Testis (tissue), 2 donors: Measurements from ENCODE around the gene IQSEC1.

Experiments
- POLR2A ChIP-seq: fragments of 450-650 bp; IDR thresholded peaks from one replicate; pipeline ENCODE4 v1.6.1; 2017; ENCODE audit warnings: antibody characterized with exemption, mild to moderate bottlenecking, moderate library complexity
- TF ChIP-seq, protein P1 (sequence below), 3 experiments: fragments of 450-650 bp in 2 of 3; fragments of 200-600 bp in 1 of 3; sonication (generic) in 1 of 3; IDR thresholded peaks; one replicate each; pipeline ENCODE4 v1.5.1; 2016 to 2019; ENCODE audit warnings: antibody characterized with exemption in 3 of 3, mild to moderate bottlenecking in 2 of 3, moderate library complexity in 1 of 3

GRCh38 chr3:12891985-12892839, 181.0 kb downstream of the IQSEC1 start:
- TF ChIP-seq POLR2A = no peak
- TF ChIP-seq, protein P1, sequence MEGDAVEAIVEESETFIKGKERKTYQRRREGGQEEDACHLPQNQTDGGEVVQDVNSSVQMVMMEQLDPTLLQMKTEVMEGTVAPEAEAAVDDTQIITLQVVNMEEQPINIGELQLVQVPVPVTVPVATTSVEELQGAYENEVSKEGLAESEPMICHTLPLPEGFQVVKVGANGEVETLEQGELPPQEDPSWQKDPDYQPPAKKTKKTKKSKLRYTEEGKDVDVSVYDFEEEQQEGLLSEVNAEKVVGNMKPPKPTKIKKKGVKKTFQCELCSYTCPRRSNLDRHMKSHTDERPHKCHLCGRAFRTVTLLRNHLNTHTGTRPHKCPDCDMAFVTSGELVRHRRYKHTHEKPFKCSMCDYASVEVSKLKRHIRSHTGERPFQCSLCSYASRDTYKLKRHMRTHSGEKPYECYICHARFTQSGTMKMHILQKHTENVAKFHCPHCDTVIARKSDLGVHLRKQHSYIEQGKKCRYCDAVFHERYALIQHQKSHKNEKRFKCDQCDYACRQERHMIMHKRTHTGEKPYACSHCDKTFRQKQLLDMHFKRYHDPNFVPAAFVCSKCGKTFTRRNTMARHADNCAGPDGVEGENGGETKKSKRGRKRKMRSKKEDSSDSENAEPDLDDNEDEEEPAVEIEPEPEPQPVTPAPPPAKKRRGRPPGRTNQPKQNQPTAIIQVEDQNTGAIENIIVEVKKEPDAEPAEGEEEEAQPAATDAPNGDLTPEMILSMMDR (IDR thresholded peaks at IDR 0.05) = peak; percentile 66 to 93 (median 83)
